H1 (cell line): ENCODE data around the gene MCUB.
"Not testable (repeated sequence)": the region's sequence is repeated elsewhere in the genome, so short reads cannot be mapped to it uniquely, and the experiment has no call there.

Experiments
- CEBPB ChIP-seq: IDR thresholded peaks from 2 replicates; pipeline ENCODE4 v1.6.1; 2012; ENCODE audit warnings: low read depth, low read length
- EGR1 ChIP-seq: IDR thresholded peaks from 2 replicates; pipeline ENCODE4 v1.6.1; 2011; ENCODE audit warnings: low read depth, low read length, borderline replicate concordance
- NRF1 ChIP-seq: IDR thresholded peaks from 2 replicates; pipeline ENCODE4 v1.6.1; 2011; ENCODE audit warnings: mild to moderate bottlenecking, low read depth, low read length, improper control_type of control experiment
- POLR2A ChIP-seq, 2 experiments: IDR thresholded peaks; 1 replicate in 1 of 2; 2 replicates in 1 of 2; pipeline ENCODE4 v1.6.1; 2011; ENCODE audit warnings: low read depth in 2 of 2, low read length in 2 of 2, mild to moderate bottlenecking in 2 of 2; ENCODE audit errors: control extremely low read depth in 1 of 2
- YY1 ChIP-seq: IDR thresholded peaks from 2 replicates; pipeline ENCODE4 v1.6.1; 2011; ENCODE audit warnings: low read depth, mild to moderate bottlenecking, low read length
- TF ChIP-seq, protein P1 (sequence below), 3 experiments: IDR thresholded peaks; 1 replicate in 2 of 3; 2 replicates in 1 of 3; pipeline versions ENCODE4 v1.5.1 to v1.6.1; 2011; ENCODE audit warnings: low read length in 3 of 3, mild to moderate bottlenecking in 3 of 3, inconsistent platforms in 2 of 3, low read depth in 1 of 3, moderate library complexity in 1 of 3; ENCODE audit not compliant: insufficient read depth in 1 of 3; ENCODE audit errors: control extremely low read depth in 1 of 3
- TF ChIP-seq, protein P2 (sequence below): IDR thresholded peaks from 2 replicates; pipeline ENCODE4 v1.6.1; 2011; ENCODE audit warnings: low read depth, mild to moderate bottlenecking, low read length; ENCODE audit not compliant: insufficient read depth

DNA sequence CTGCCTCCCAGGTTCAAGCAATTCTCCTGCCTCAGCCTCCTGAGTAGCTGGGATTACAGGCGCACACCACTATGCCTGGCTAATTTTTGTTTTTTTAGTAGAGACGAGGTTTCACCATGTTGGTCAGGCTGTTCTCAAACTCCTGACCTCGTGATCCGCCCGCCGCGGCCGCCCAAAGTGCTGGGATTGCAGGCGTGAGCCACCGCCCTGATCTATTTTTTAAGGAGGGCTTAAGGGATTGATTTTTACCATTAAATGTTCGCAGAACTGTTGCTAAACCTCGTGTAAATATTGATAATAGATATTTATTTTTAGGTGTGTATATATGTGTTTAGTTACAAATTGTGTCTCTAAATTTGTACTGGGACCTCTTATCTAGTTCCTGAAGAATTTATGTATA, 46.7 kb upstream of the MCUB start:
- not testable (repeated sequence) for TF ChIP-seq YY1; NRF1; EGR1; CEBPB; POLR2A (IDR thresholded peaks at IDR 0.05; ENCODE audit: control extremely low read depth in 1 of 2, low read depth in 2 of 2, low read length in 2 of 2)
- TF ChIP-seq, protein P1, sequence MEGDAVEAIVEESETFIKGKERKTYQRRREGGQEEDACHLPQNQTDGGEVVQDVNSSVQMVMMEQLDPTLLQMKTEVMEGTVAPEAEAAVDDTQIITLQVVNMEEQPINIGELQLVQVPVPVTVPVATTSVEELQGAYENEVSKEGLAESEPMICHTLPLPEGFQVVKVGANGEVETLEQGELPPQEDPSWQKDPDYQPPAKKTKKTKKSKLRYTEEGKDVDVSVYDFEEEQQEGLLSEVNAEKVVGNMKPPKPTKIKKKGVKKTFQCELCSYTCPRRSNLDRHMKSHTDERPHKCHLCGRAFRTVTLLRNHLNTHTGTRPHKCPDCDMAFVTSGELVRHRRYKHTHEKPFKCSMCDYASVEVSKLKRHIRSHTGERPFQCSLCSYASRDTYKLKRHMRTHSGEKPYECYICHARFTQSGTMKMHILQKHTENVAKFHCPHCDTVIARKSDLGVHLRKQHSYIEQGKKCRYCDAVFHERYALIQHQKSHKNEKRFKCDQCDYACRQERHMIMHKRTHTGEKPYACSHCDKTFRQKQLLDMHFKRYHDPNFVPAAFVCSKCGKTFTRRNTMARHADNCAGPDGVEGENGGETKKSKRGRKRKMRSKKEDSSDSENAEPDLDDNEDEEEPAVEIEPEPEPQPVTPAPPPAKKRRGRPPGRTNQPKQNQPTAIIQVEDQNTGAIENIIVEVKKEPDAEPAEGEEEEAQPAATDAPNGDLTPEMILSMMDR (IDR thresholded peaks at IDR 0.05; ENCODE audit: control extremely low read depth in 1 of 3, insufficient read depth in 1 of 3, low read depth in 1 of 3, low read length in 3 of 3) = not testable (repeated sequence)
- TF ChIP-seq, protein P2, sequence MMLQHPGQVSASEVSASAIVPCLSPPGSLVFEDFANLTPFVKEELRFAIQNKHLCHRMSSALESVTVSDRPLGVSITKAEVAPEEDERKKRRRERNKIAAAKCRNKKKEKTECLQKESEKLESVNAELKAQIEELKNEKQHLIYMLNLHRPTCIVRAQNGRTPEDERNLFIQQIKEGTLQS = not testable (repeated sequence)
